HFFc6 (cell line): Measurements from ENCODE around the gene CAPN10. TPM values are rescaled to one million over a fixed set of nuclear protein-coding genes. Genes with fewer than 3 reads are reported as not detected.

Experiments
- DNase-seq: peaks from one replicate; pipeline ENCODE4 v3.0.0-alpha.2; 2018
- H3K27ac Mint-ChIP-seq: 2 replicates; pipeline ENCODE4 v1.8.0; 2020; ENCODE audit warnings: mild to moderate bottlenecking, mixed read lengths
- H3K27me3 Mint-ChIP-seq: 2 replicates; pipeline ENCODE4 v1.8.0; 2021; ENCODE audit warnings: mild to moderate bottlenecking, moderate library complexity, mixed read lengths; ENCODE audit not compliant: insufficient read depth
- H3K36me3 Mint-ChIP-seq: 2 replicates; pipeline ENCODE4 v1.8.0; 2021; ENCODE audit warnings: low read depth, mixed read lengths
- H3K4me1 Mint-ChIP-seq: 2 replicates; pipeline ENCODE4 v1.8.0; 2020; ENCODE audit warnings: low read depth, mixed read lengths
- H3K4me3 Mint-ChIP-seq: 2 replicates; pipeline ENCODE4 v1.8.0; 2020; ENCODE audit warnings: mild to moderate bottlenecking, moderate library complexity, mixed read lengths
- H3K9me3 Mint-ChIP-seq: 2 replicates; pipeline ENCODE4 v1.8.0; 2020; ENCODE audit warnings: mild to moderate bottlenecking, mixed read lengths
- CTCF ChIP-seq: fragments of 200-600 bp; sonication (generic); IDR thresholded peaks from 2 replicates; pipeline ENCODE4 v1.5.0; 2021; ENCODE audit warnings: antibody characterized with exemption, mild to moderate bottlenecking
- total RNA-seq, 6 experiments: library from RNA; stranded (reverse); fragmentation: NEBNext Ultra II Directional; extraction: Animal tissue kit (Norgen Biotek cat#: 25700); gene quantifications; 2 replicates in 1 of 6; 3 replicates in 5 of 6; pipeline ENCODE4 v1.2.3, GENCODE V29; 2021

CAPN10 gene
- total RNA-seq, 6 experiments from 2014 or later = 13.9 to 20.5 (median 15.0) TPM

GRCh38 chr2:240645801-240646175 lies 59.3 kb downstream of the CAPN10 start:
- H3K4me3 Mint-ChIP-seq = no peak overlapping the region
- TF ChIP-seq CTCF = no peak
- H3K27me3 Mint-ChIP-seq = peaks cover 42% of the 10 kb centered on the region
- no peaks in the 10 kb centered on the region for H3K4me1 Mint-ChIP-seq
- no peaks in the 10 kb centered on the region for H3K36me3 Mint-ChIP-seq
- no peak for DNase-seq
- H3K9me3 Mint-ChIP-seq = no peaks in the 10 kb centered on the region
- H3K27ac Mint-ChIP-seq = no peak overlapping the region

- Mint-ChIP-seq H3K27ac (no peak overlapping the region), H3K27me3 (peaks cover 46% of the 10 kb centered on the region), H3K36me3 (no peaks in the 10 kb centered on the region), H3K4me1 (no peaks in the 10 kb centered on the region), H3K4me3 (no peak overlapping the region), H3K9me3 (no peaks in the 10 kb centered on the region)
- no peak for TF ChIP-seq CTCF
- DNase-seq = no peak
Observed at GRCh38 chr2:240646176-240646899, 59.8 kb downstream of the CAPN10 start.

GRCh38 chr2:240646900-240647502 lies 60.5 kb downstream of the CAPN10 start:
- Mint-ChIP-seq H3K4me3 (no peak overlapping the region), H3K9me3 (no peaks in the 10 kb centered on the region), H3K36me3 (no peaks in the 10 kb centered on the region), H3K4me1 (no peaks in the 10 kb centered on the region), H3K27ac (no peak overlapping the region), H3K27me3 (peaks cover 53% of the 10 kb centered on the region)
- no peak for DNase-seq
- TF ChIP-seq CTCF = no peak

- Mint-ChIP-seq H3K9me3 (no peaks in the 10 kb centered on the region), H3K4me1 (no peaks in the 10 kb centered on the region), H3K27ac (no peak overlapping the region), H3K4me3 (no peak overlapping the region), H3K27me3 (peaks cover 55% of the 10 kb centered on the region), H3K36me3 (no peaks in the 10 kb centered on the region)
- no peak for TF ChIP-seq CTCF
- DNase-seq = no peak
Observed at GRCh38 chr2:240647503-240648154, 61.1 kb downstream of the CAPN10 start.

- no peak for DNase-seq
- H3K4me1 Mint-ChIP-seq = no peaks in the 10 kb centered on the region
- H3K27me3 Mint-ChIP-seq = peaks cover 58% of the 10 kb centered on the region
- H3K36me3 Mint-ChIP-seq = no peaks in the 10 kb centered on the region
- no peak for TF ChIP-seq CTCF
- H3K27ac Mint-ChIP-seq = no peak overlapping the region
- H3K4me3 Mint-ChIP-seq = no peak overlapping the region
- H3K9me3 Mint-ChIP-seq = no peaks in the 10 kb centered on the region
Observed at GRCh38 chr2:240648155-240648649, 61.7 kb downstream of the CAPN10 start.

Other genes starting within 250 kb of the CAPN10 start
- gene GPC1, start 151.1 kb upstream of the CAPN10 start, total RNA-seq = 100 to 1,000 TPM; 315 to 403 (median 350) TPM
- gene ANKMY1, start 28.7 kb upstream of the CAPN10 start, total RNA-seq = 1 to 10 TPM; 4.4 to 5.6 (median 5.2) TPM
- gene DUSP28, start 26.4 kb upstream of the CAPN10 start, total RNA-seq = 1 to 10 TPM; 3.1 to 5.0 (median 4.3) TPM
- 10 to 100 TPM; 36.9 to 48.5 (median 43.3) TPM for gene RNPEPL1, start 18.2 kb upstream of the CAPN10 start, total RNA-seq
- under 1 TPM in 3 of 6 experiments, not detected in 3; 0.11 to 0.28 (median 0.14) TPM for gene GPR35, start 38.7 kb downstream of the CAPN10 start, total RNA-seq
- not detected for gene AQP12B, start 96.2 kb downstream of the CAPN10 start, total RNA-seq
- gene AQP12A, start 105.1 kb downstream of the CAPN10 start, total RNA-seq = not detected
- not detected for gene KIF1A, start 233.5 kb downstream of the CAPN10 start, total RNA-seq